ENCODE measurements around the gene GALNT16. TPM values are rescaled to one million over a fixed set of nuclear protein-coding genes. Genes with fewer than 3 reads are reported as not detected.

Gene GALNT16
- total RNA-seq, 1 experiment from 2014 or later: 2.0 TPM

DNA sequence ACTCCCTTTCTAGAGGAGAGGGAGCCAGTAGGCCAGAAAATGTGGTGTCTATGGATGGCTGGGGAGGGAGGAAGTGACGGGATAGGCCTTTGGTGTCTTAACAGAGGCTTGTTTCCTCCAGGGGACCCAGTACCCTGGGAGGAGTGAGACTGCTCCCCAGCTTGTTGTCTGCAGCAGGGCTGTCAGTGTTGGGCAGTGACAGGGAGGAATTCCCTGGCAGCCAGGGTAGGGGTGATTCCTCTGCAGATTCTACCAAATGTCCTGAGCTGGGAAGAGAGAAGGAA lies 64.0 kb downstream of the GALNT16 start:
- H3K4me3 ChIP-seq (ENCODE audit: insufficient read depth, low read depth, low read length): no peak overlapping the region
- DNase-seq: peak; percentile 64
- H3K36me3 ChIP-seq (replicated peaks; ENCODE audit: control insufficient read depth, insufficient read depth, low read length): no peaks in the 10 kb centered on the region
- H3K27me3 ChIP-seq (ENCODE audit: control insufficient read depth, insufficient read depth, low read length): no peaks in the 10 kb centered on the region

DNA sequence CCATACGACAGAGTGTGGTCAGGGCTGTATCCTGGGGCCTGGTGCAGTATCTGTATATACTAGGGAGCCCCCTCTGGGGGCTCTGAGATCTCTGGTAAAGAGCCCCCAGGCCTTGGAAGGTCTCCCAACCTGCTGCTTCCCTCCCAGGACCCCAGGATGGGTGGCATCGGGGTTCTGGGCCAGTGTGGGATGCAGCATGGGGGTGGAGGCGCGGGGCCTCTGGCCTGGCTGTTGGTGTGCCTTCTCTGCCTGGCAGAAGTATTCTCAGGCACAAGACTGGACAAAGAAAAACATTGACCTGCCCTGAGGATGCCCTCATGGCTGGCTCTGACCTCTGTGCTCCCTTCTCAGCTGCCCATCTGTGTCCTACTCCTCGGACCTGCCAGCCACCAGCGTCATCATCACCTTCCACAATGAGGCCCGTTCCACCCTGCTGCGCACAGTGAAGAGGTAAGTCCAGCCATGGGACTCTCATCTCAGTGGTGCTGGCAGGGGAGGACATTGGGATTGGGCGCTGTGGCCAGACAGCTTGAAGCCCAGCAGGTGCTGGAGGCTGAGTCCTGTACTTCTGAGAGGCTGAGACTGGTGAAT lies 64.5 kb downstream of the GALNT16 start:
- Histone ChIP-seq H3K4me3 (ENCODE audit: insufficient read depth, low read depth, low read length) (no peak overlapping the region), H3K27me3 (ENCODE audit: control insufficient read depth, insufficient read depth, low read length) (no peaks in the 10 kb centered on the region), H3K36me3 (replicated peaks; ENCODE audit: control insufficient read depth, insufficient read depth, low read length) (no peaks in the 10 kb centered on the region)
- DNase-seq: peak; percentile 19

DNA sequence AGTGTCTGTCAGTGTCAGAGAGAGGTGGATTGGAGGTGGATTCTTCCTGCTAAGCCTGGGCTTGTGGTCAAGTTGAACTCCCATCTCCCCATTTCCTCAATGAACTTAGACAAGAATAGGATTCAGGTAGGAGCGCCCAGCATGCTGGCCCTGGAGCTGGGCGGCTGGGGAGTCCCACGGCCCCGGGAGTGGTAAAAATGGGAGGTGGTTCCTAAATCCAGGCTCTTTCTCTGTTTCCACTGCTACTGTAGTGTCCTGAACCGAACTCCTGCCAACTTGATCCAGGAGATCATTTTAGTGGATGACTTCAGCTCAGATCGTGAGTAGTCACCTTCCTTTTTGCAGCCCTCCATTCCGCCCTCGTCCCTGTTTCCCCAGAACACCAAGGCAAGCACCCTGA lies 65.1 kb downstream of the GALNT16 start:
- no peaks in the 10 kb centered on the region for H3K27me3 ChIP-seq (ENCODE audit: control insufficient read depth, insufficient read depth, low read length)

DNA sequence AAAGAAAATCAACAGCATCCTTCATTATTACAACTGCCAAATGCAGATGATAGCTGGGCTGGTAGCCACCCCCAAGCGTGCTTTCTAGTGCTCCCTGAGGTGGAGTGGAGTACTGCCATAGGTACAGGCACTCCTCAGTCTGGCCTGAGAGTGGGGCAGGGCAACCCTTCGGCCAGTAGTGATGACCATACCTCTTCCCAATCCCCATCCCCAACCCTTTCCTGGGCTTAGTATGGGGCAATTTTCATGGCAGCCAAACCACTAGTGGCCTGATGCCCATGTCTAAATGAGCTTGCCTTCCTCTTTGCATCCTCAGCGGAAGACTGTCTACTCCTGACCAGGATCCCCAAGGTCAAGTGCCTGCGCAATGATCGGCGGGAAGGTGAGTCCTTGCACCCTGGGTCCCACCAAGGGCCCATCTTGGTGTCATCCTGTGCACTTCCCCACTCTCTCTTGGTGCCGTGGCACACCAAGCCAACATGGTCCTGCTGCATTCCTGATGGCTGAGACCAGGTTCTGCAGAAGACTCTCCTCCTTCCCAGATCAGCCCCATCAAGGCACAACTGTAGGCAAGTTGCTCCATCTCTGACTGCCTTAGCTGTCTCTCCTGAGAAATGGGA lies 65.8 kb downstream of the GALNT16 start:
- DNase-seq: peak; percentile 80
- no peaks in the 10 kb centered on the region for H3K36me3 ChIP-seq (replicated peaks; ENCODE audit: control insufficient read depth, insufficient read depth, low read length)
- H3K27me3 ChIP-seq (ENCODE audit: control insufficient read depth, insufficient read depth, low read length): no peaks in the 10 kb centered on the region
- H3K4me3 ChIP-seq (ENCODE audit: insufficient read depth, low read depth, low read length): no peak overlapping the region

More for the DNA sequence above, 65.1 kb downstream of the GALNT16 start:
- peak; percentile 15 for DNase-seq
- no peak overlapping the region for H3K4me3 ChIP-seq (ENCODE audit: insufficient read depth, low read depth, low read length)
- H3K36me3 ChIP-seq (replicated peaks; ENCODE audit: control insufficient read depth, insufficient read depth, low read length): no peaks in the 10 kb centered on the region

DNA sequence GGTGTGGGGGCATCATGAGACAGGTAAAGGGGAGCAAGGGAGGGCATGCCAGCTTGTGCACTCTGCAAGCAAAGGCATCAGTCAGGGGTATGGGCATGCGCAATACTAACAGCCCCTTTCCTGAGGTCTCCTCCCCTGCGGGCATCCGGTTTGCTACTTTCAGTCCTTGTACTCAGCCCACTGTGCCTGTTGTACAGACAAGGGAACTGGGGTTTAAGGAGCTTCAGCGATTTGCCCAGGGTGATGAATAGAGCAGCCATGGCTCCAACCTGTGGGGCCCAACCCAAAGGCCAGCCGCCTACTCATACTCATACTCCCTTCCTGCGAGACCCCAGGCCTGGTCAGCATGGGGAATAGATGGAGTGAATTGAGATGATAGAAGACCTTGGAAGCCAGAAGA lies 66.7 kb downstream of the GALNT16 start:
- no peak overlapping the region for H3K4me3 ChIP-seq (ENCODE audit: insufficient read depth, low read depth, low read length)
- no peaks in the 10 kb centered on the region for H3K36me3 ChIP-seq (replicated peaks; ENCODE audit: control insufficient read depth, insufficient read depth, low read length)
- H3K27me3 ChIP-seq (ENCODE audit: control insufficient read depth, insufficient read depth, low read length): no peaks in the 10 kb centered on the region
- no peak for DNase-seq

DNA sequence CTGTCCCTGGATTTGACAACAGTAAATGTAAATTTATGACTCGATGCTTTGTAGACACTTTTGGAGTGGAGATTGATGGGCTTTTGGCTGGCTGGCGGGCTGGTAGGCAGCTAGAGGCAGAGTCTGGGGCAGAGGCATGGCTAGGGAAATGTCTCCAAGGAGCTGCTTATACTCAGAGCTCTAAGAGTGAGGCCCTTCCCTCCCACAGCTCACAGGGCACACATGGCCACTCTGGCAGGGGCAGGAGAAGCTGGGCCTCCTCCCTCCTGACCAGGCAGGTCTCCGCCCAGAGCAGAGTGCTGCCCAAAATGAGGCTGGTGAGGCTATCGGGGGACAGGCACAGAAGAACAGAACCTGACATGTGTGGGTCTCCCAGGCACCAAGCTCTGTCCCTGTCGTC lies 67.5 kb downstream of the GALNT16 start:
- H3K27me3 ChIP-seq (ENCODE audit: control insufficient read depth, insufficient read depth, low read length): no peaks in the 10 kb centered on the region
- H3K36me3 ChIP-seq (replicated peaks; ENCODE audit: control insufficient read depth, insufficient read depth, low read length): no peaks in the 10 kb centered on the region
- H3K4me3 ChIP-seq (ENCODE audit: insufficient read depth, low read depth, low read length): no peak overlapping the region
- DNase-seq: no peak

DNA sequence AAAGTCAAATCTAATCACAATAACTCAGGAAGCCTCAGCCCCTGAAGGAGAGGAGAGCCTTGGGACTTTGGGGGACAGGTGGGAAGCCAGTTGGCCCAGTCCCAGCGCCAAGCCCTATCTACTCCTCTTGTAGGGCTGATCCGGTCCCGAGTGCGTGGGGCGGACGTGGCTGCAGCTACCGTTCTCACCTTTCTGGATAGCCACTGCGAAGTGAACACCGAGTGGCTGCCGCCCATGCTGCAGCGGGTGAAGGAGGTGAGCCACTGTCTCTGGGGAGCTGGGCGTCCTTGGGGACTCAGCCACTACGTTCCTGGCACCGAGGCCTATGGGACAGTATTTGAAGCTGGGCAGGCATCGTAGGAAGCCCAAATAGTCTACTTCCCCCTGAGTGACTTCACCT lies 68.4 kb downstream of the GALNT16 start:
- Histone ChIP-seq H3K27me3 (ENCODE audit: control insufficient read depth, insufficient read depth, low read length) (no peaks in the 10 kb centered on the region), H3K4me3 (ENCODE audit: insufficient read depth, low read depth, low read length) (no peak overlapping the region), H3K36me3 (replicated peaks; ENCODE audit: control insufficient read depth, insufficient read depth, low read length) (no peaks in the 10 kb centered on the region)
- no peak for DNase-seq

DNA sequence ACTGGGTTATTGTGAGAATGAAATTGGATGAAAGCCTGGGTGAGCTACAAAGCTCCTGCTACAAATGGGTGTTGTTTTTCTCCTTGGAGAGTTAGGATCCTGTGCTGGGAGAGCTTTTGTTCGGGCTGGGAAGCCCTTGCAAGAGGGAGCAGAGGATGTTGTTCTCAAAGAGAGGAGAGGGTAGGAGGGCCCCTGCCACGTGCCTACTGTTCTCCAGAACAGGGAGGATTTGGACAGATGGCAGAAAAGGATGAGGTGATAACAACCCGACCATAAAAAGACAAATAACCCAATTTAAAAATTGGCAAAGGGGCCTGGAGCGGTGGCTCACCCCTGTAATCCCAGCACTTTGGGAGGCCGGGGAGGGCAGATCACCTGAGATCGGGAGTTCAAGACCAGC lies 68.8 kb downstream of the GALNT16 start:
- Histone ChIP-seq H3K36me3 (replicated peaks; ENCODE audit: control insufficient read depth, insufficient read depth, low read length) (no peaks in the 10 kb centered on the region), H3K4me3 (ENCODE audit: insufficient read depth, low read depth, low read length) (no peak overlapping the region)
- no peak for DNase-seq

DNA sequence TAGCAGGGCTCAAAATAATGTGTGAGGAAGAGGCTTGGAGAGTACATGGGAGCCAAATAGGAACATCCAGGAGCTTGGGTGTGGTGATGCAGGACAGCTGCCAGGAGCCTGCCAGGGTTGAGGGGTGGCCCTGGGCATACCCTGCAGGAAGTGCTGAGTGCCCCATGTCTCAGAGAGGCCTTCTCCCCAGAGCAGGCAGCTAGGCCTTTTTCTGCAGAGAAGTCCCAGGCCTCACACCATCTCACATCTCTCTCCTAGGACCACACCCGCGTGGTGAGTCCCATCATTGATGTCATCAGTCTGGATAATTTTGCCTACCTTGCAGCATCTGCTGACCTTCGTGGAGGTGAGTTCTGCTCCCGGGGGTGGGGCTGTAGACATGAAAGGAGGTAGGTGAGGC lies 71.2 kb downstream of the GALNT16 start:
- H3K27me3 ChIP-seq (ENCODE audit: control insufficient read depth, insufficient read depth, low read length): no peaks in the 10 kb centered on the region; the same call in 1 of the 2 replicates
- DNase-seq: no peak
- H3K36me3 ChIP-seq (replicated peaks; ENCODE audit: control insufficient read depth, insufficient read depth, low read length): no peaks in the 10 kb centered on the region
- H3K4me3 ChIP-seq (ENCODE audit: insufficient read depth, low read depth, low read length): no peak overlapping the region

More for the DNA sequence above, 68.8 kb downstream of the GALNT16 start:
- H3K27me3 ChIP-seq (ENCODE audit: control insufficient read depth, insufficient read depth, low read length): no peaks in the 10 kb centered on the region

DNA sequence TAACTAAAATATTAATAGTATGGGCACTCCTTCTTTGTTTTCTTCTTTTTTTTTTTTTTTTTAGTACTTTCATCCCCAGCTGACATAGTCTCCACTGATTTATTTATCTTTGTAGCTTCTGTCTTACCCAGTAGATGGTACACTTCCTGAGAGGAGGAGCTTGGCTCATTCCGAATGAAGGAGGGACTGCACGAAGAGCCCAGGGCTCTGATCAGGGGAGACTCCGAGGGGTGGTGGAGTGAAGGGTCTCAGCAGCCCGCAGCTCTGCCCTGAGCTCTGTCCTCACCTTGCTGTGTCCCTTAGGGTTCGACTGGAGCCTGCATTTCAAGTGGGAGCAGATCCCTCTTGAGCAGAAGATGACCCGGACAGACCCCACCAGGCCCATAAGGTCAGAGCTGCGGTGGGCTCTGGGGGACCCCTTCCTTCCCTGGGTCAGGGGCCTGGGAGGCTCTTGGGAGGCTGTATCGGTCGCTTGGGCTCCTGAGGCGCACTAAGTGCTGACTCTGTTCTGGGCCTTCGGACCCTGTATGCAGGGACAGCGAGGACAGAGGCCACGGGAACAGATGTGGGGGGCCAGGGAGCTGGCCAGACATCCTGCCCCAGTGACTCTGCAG lies 72.9 kb downstream of the GALNT16 start:
- Histone ChIP-seq H3K27me3 (ENCODE audit: control insufficient read depth, insufficient read depth, low read length) (no peaks in the 10 kb centered on the region; the same call in 1 of the 2 replicates), H3K36me3 (replicated peaks; ENCODE audit: control insufficient read depth, insufficient read depth, low read length) (no peaks in the 10 kb centered on the region), H3K4me3 (ENCODE audit: insufficient read depth, low read depth, low read length) (no peak overlapping the region)
- DNase-seq: no peak

DNA sequence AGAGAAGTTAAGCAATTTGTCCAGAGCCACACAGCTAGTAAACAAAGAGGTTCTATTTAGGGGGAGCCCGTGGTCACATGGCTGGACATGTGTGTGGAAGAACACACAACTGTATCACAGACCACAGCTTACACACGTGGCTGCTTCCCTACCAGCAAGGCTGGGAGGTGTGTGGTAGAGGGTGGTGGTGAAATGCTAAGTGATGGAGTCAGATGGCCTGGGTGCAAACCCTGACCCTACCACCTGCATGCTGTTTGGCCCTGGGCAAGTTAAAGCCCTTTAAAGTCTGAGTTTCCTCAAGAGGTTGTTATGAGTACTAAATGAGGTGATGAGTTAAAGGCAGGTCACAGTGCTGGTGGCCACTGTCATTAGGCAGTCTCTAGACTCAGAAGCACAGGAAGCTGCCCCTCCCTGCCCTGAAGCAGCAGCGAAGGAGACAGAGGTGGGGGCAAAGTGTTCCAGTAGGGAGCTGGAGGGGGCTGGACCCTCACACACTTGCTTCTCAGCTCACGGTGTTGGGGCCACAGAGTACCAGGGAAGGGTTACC lies 73.9 kb downstream of the GALNT16 start:
- Histone ChIP-seq H3K36me3 (replicated peaks; ENCODE audit: control insufficient read depth, insufficient read depth, low read length) (no peaks in the 10 kb centered on the region), H3K27me3 (ENCODE audit: control insufficient read depth, insufficient read depth, low read length) (no peaks in the 10 kb centered on the region; the same call in 1 of the 2 replicates), H3K4me3 (ENCODE audit: insufficient read depth, low read depth, low read length) (no peak overlapping the region)
- no peak for DNase-seq

DNA sequence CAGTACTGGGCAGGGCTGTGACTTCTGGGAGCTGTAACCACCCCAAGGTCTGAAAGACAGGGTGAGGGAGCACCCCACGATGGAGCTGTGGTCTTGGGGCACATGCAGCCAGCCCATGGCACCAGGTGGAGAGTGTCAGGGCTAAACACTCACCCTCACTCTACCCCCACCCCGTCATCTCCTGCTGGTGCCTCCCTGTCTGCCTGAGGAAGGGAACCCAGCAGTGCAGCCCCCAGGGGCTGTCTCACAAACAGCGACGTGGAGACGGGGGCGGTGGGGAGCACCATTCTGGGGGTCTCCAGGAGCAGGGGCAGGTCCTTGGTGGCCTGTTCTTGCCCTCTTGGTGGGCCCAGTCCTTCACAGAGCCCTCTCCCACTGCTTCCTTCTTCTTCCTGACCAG lies 74.6 kb downstream of the GALNT16 start:
- Histone ChIP-seq H3K27me3 (ENCODE audit: control insufficient read depth, insufficient read depth, low read length) (no peaks in the 10 kb centered on the region; the same call in 1 of the 2 replicates), H3K4me3 (ENCODE audit: insufficient read depth, low read depth, low read length) (no peak overlapping the region), H3K36me3 (replicated peaks; ENCODE audit: control insufficient read depth, insufficient read depth, low read length) (no peaks in the 10 kb centered on the region)
- DNase-seq: no peak

DNA sequence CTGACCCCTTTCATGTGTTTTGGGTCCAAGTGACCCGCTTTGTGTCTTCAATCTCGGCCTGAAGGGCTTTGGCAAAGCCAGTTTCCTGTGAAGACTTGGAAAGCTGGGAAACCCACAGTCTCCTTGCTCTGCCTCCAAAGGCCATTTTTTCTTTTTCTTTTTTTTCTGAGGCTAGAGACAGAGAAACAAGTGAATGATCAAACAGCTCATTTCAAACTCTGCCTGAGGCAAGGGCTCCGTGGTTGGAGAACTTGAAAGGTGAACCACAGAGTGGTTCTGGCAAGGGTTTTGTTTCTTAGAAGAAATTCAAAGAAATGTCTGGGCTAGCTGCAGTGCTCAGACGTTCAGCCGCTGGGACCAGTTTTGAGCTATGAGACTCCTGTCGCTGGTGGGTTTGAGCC lies 75.4 kb downstream of the GALNT16 start:
- DNase-seq: no peak
- H3K27me3 ChIP-seq (ENCODE audit: control insufficient read depth, insufficient read depth, low read length): no peaks in the 10 kb centered on the region; the same call in 1 of the 2 replicates
- no peaks in the 10 kb centered on the region for H3K36me3 ChIP-seq (replicated peaks; ENCODE audit: control insufficient read depth, insufficient read depth, low read length)
- H3K4me3 ChIP-seq (ENCODE audit: insufficient read depth, low read depth, low read length): no peak overlapping the region

DNA sequence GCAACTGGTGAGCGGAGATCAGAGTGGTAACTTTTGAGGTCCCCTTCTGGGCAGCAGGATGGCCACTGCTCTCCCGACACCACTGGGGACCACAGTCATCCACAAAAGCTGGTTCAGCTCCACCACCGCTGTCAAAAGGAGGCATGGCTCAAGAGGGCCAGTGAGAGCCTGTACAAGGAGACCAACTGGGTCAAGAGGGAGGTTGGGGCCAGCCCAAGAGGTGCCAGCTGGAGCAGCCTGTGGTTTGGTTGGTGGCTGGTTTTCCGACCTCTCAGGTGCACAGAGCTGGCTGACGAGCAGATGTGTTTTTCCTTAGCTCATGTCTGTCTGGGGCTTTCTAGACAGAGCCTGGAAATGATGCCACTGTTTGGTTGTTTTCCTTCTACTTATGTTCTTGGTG lies 78.0 kb downstream of the GALNT16 start:
- Histone ChIP-seq H3K4me3 (ENCODE audit: insufficient read depth, low read depth, low read length) (no peak overlapping the region), H3K36me3 (replicated peaks; ENCODE audit: control insufficient read depth, insufficient read depth, low read length) (no peaks in the 10 kb centered on the region), H3K27me3 (ENCODE audit: control insufficient read depth, insufficient read depth, low read length) (no peaks in the 10 kb centered on the region; the same call in 1 of the 2 replicates)
- DNase-seq: no peak

DNA sequence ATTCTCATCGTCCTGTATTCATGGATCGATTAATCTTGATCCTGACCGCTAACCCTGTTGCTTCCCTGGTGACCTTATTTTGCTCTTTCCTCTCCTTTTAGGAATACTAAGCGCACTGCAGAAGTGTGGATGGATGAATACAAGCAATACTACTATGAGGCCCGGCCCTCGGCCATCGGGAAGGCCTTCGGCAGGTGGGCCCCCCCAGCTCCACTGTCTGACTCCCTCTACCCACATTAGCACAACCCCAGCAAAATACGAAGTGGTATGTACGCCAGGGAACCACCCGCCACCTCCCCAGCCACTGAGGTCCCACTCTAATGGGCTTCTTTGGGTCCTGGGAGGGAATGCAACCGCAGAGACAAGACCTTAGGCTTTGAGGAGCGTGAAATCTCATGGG lies 79.5 kb downstream of the GALNT16 start:
- H3K27me3 ChIP-seq (ENCODE audit: control insufficient read depth, insufficient read depth, low read length): no peaks in the 10 kb centered on the region; the same call in 1 of the 2 replicates
- no peak overlapping the region for H3K4me3 ChIP-seq (ENCODE audit: insufficient read depth, low read depth, low read length)
- no peaks in the 10 kb centered on the region for H3K36me3 ChIP-seq (replicated peaks; ENCODE audit: control insufficient read depth, insufficient read depth, low read length)
- DNase-seq: no peak
